Nephron (organoid): ENCODE results near the gene OR6K3.

ENCODE experiments used
- H3K27ac Mint-ChIP-seq, 3 experiments: 2 replicates each; pipeline ENCODE4 v1.8.0; 2020; ENCODE audit warnings: mixed read lengths in 3 of 3, mild to moderate bottlenecking in 2 of 3, moderate library complexity in 1 of 3
- H3K27me3 Mint-ChIP-seq: 2 replicates; pipeline ENCODE4 v1.8.0; 2021; ENCODE audit warnings: low read depth, mild to moderate bottlenecking, moderate library complexity, mixed read lengths
- H3K36me3 Mint-ChIP-seq: 2 replicates; pipeline ENCODE4 v1.8.0; 2020; ENCODE audit warnings: low read depth, mixed read lengths
- H3K4me1 Mint-ChIP-seq: 2 replicates; pipeline ENCODE4 v1.8.0; 2020; ENCODE audit warnings: mixed read lengths
- H3K4me3 Mint-ChIP-seq, 3 experiments: 2 replicates each; pipeline ENCODE4 v1.8.0; 2020; ENCODE audit warnings: mild to moderate bottlenecking in 3 of 3, mixed read lengths in 3 of 3, moderate library complexity in 2 of 3
- H3K9me3 Mint-ChIP-seq: 2 replicates; pipeline ENCODE4 v1.8.0; 2020; ENCODE audit warnings: mixed read lengths
- TF ChIP-seq, protein P1 (sequence below), 3 experiments: fragments of 200-600 bp; sonication (generic); IDR thresholded peaks; one replicate each; pipeline ENCODE4 v1.5.0; 2021; ENCODE audit warnings: antibody characterized with exemption in 3 of 3; ENCODE audit not compliant: unreplicated experiment in 3 of 3

The OR6K3 gene

DNA sequence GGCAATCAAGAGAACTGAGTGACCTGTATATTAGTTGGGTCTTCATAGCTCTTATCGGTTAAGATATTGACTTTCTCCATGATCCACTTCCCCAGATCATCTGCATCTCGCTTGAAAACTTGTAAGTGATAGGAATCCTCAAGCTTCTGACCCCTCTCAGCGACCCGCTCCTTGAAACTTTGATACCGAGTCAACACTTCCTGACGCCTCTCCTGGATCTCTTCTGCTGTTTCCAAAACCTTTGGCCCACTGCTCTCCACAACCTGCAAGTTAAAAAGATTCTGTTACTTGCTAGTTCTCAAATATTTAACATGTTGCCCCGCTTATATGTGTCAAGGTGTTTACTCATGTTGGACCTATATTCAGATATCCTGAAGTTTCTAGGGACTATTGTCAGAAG is 35.4 kb downstream of the OR6K3 start:
- Mint-ChIP-seq H3K27ac (no peak overlapping the region), H3K36me3 (no peaks in the 10 kb centered on the region), H3K4me1 (no peaks in the 10 kb centered on the region), H3K4me3 (no peak overlapping the region), H3K27me3 (no peaks in the 10 kb centered on the region), H3K9me3 (no peaks in the 10 kb centered on the region)
- TF ChIP-seq, protein P1, sequence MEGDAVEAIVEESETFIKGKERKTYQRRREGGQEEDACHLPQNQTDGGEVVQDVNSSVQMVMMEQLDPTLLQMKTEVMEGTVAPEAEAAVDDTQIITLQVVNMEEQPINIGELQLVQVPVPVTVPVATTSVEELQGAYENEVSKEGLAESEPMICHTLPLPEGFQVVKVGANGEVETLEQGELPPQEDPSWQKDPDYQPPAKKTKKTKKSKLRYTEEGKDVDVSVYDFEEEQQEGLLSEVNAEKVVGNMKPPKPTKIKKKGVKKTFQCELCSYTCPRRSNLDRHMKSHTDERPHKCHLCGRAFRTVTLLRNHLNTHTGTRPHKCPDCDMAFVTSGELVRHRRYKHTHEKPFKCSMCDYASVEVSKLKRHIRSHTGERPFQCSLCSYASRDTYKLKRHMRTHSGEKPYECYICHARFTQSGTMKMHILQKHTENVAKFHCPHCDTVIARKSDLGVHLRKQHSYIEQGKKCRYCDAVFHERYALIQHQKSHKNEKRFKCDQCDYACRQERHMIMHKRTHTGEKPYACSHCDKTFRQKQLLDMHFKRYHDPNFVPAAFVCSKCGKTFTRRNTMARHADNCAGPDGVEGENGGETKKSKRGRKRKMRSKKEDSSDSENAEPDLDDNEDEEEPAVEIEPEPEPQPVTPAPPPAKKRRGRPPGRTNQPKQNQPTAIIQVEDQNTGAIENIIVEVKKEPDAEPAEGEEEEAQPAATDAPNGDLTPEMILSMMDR (IDR thresholded peaks at IDR 0.05; ENCODE audit: unreplicated experiment in 3 of 3) = no peak

DNA sequence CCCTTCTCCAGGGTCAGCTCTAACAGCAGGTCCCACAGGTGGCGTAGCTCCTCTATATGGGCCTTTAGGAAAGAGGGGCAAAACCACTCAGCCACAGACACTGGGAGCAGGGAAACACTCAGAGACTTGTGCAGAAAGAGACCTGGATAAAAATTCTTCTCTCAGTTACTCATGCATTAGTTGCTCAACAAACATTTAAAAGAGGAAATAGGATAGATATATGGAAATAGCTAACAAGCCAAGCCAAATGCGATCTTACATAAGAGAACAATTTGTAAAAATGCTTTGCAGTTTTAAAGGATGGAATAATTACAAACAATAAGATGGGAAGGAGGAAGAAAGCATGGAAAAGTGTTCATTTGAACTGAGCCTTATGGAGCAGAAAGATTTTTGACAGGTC is 38.9 kb downstream of the OR6K3 start:
- H3K27ac Mint-ChIP-seq = no peak overlapping the region
- H3K27me3 Mint-ChIP-seq = no peaks in the 10 kb centered on the region
- TF ChIP-seq, protein P1 (IDR thresholded peaks at IDR 0.05; ENCODE audit: unreplicated experiment in 3 of 3) = no peak
- H3K4me3 Mint-ChIP-seq = no peak overlapping the region
- H3K36me3 Mint-ChIP-seq = no peaks in the 10 kb centered on the region
- no peaks in the 10 kb centered on the region for H3K4me1 Mint-ChIP-seq
- no peaks in the 10 kb centered on the region for H3K9me3 Mint-ChIP-seq

DNA sequence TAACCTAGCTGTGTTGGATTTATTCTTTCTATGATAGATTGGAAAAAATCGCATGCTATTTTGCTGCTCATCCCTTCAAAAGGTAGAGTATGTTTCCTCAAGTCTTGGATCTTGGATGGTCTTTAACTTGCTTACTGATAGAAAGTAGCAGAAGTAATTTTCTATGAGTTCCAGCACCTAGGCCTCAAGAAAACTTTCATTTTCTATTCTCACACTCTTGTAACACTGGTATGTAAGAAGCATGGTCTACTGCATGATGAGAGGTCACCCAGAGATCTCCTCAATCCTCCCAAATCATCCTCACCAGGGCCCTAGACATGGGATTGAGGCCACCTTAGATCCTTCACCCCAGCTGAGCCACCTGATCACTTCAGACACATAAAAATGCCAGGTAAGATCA is 41.2 kb downstream of the OR6K3 start:
- TF ChIP-seq, protein P1 (IDR thresholded peaks at IDR 0.05; ENCODE audit: unreplicated experiment in 3 of 3) = no peak
- Mint-ChIP-seq H3K27me3 (no peaks in the 10 kb centered on the region), H3K4me3 (no peak overlapping the region), H3K36me3 (no peaks in the 10 kb centered on the region), H3K9me3 (no peaks in the 10 kb centered on the region), H3K4me1 (no peaks in the 10 kb centered on the region), H3K27ac (no peak overlapping the region)

DNA sequence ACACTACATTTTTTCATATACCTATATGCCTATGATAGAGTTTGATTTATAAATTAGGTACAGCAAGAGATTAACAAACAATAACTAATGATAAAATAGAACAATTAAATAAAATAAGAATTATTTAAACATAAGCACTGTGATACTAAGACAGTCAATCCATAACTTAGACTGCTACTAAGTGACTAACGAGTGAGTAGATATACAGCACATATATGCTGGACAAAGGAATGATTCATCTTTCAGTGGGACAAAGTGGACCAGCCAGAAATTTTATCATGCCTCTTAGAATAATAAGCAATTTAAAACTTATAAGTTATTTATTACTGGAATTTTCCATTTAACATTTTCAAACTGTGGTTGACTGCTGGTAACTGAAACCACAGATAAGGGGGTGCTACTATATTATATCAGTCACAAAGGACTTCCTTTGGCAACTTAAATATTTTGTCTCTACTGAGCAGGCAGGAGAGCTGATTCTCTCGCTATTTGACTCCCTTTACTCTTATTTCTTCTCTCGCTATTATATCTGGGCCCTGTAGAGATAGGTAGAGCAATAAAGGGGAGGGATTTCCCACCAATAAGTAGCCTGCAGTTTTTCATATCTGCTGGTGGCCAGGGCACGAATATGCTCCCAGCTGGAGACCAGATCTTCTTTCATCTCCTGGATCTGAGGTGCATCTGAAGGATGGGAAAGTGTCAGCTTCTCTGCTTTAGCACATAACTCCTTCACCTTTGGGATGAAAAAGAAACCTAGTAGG is 44.8 kb downstream of the OR6K3 start:
- TF ChIP-seq, protein P1 (IDR thresholded peaks at IDR 0.05; ENCODE audit: unreplicated experiment in 3 of 3) = no peak
- H3K4me3 Mint-ChIP-seq = no peak overlapping the region
- no peak overlapping the region for H3K27ac Mint-ChIP-seq
- H3K9me3 Mint-ChIP-seq = no peaks in the 10 kb centered on the region
- no peaks in the 10 kb centered on the region for H3K36me3 Mint-ChIP-seq
- no peaks in the 10 kb centered on the region for H3K4me1 Mint-ChIP-seq
- H3K27me3 Mint-ChIP-seq = no peaks in the 10 kb centered on the region

DNA sequence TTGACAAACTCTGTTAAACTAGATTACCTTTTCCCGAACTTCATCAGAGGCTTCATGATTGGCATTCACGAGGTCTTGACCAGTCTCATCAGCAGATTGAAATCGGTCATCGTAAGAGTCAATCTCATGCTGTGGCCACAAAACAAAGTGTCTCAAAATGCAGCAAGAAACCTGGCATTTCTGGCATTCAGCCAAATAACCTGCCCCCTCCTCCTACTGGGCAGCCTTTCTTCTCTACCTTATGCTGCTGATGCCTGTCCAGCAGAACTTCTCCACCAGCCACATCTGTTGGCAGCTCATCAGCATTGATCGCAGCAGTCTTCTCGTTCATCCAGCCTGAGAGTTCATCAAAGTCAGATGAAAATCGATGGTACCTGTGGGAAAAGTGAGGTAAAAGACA is 46.2 kb downstream of the OR6K3 start:
- H3K36me3 Mint-ChIP-seq = no peaks in the 10 kb centered on the region
- H3K9me3 Mint-ChIP-seq = no peaks in the 10 kb centered on the region
- no peak overlapping the region for H3K4me3 Mint-ChIP-seq
- no peak overlapping the region for H3K27ac Mint-ChIP-seq
- no peaks in the 10 kb centered on the region for H3K27me3 Mint-ChIP-seq
- no peaks in the 10 kb centered on the region for H3K4me1 Mint-ChIP-seq
- TF ChIP-seq, protein P1 (IDR thresholded peaks at IDR 0.05; ENCODE audit: unreplicated experiment in 3 of 3) = no peak
